GM13976 (cell line): ENCODE measurements around the gene TBL3.

Experiments
- DNase-seq: peaks from one replicate; pipeline ENCODE4 v3.0.0; 2012; ENCODE audit warnings: low spot score
- CTCF ChIP-seq: IDR thresholded peaks from 2 replicates; pipeline ENCODE4 v1.5.1; 2012; ENCODE audit warnings: borderline replicate concordance, mild to moderate bottlenecking; ENCODE audit not compliant: insufficient read depth; ENCODE audit errors: extremely low read depth, missing control alignments, control extremely low read depth
- in situ Hi-C: fragments of 300-500 bp; cut with MboI; formaldehyde crosslinking; loops from one replicate; pipeline ENCODE4 v1.12.0; 2022; ENCODE audit warnings: low sequenced_read_pairs, mixed read lengths, inconsistent platforms; ENCODE audit not compliant: unreplicated experiment

The TBL3 gene

GRCh38 chr16:1976951-1977874 lies 5.4 kb downstream of the TBL3 start:
- no peak for DNase-seq
- TF ChIP-seq CTCF, result no peak
- in situ Hi-C loops, result no loop called here

- in situ Hi-C loops, result no loop called here
- DNase-seq, result no peak
- TF ChIP-seq CTCF, result no peak
These were observed 6.0 kb downstream of the TBL3 start for GRCh38 chr16:1977875-1978268.

- in situ Hi-C loops, result no loop called here
- no peak for TF ChIP-seq CTCF
- no peak for DNase-seq
These were observed 6.7 kb downstream of the TBL3 start for GRCh38 chr16:1978476-1979120.

- no peak for TF ChIP-seq CTCF
- in situ Hi-C loops, result no loop called here
- DNase-seq, result no peak
These were observed 7.6 kb downstream of the TBL3 start for GRCh38 chr16:1979271-1980029.

- DNase-seq, result no peak
- in situ Hi-C loops, result no loop called here
- TF ChIP-seq CTCF, result no peak
These were observed 8.3 kb downstream of the TBL3 start for GRCh38 chr16:1980030-1980769.

- no peak for TF ChIP-seq CTCF
- DNase-seq, result no peak
- in situ Hi-C loops, result no loop called here
These were observed 8.9 kb downstream of the TBL3 start for GRCh38 chr16:1980770-1981087.
